IPS-15b (cell line): Measurements from ENCODE around the gene CACNG5.

Source experiments
- H3K27me3 ChIP-seq: one replicate; pipeline ENCODE4 v1.6.1; 2013; ENCODE audit warnings: low read length; ENCODE audit not compliant: control insufficient read depth, insufficient read depth
- H3K36me3 ChIP-seq: one replicate; pipeline ENCODE4 v1.6.1; 2013; ENCODE audit warnings: low read length; ENCODE audit not compliant: control insufficient read depth, insufficient read depth
- H3K4me1 ChIP-seq: one replicate; pipeline ENCODE4 v1.6.1; 2013; ENCODE audit warnings: mild to moderate bottlenecking, low read length; ENCODE audit not compliant: control insufficient read depth, insufficient read depth
- H3K4me3 ChIP-seq: one replicate; pipeline ENCODE4 v1.5.1; 2013; ENCODE audit warnings: low read depth, low read length
- H3K9ac ChIP-seq: one replicate; pipeline ENCODE4 v1.6.1; 2013; ENCODE audit warnings: low read depth, mild to moderate bottlenecking, low read length
- H3K9me3 ChIP-seq: one replicate; pipeline ENCODE4 v1.6.1; 2013; ENCODE audit warnings: mild to moderate bottlenecking, low read length; ENCODE audit not compliant: control insufficient read depth, insufficient read depth

CACNG5 gene

GRCh38 chr17:66805567-66805966 is 29.4 kb upstream of the CACNG5 start:
- Histone ChIP-seq H3K9ac (no peak overlapping the region), H3K27me3 (no peaks in the 10 kb centered on the region), H3K4me3 (no peak overlapping the region), H3K36me3 (no peaks in the 10 kb centered on the region), H3K9me3 (no peaks in the 10 kb centered on the region), H3K4me1 (peaks cover 14% of the 10 kb centered on the region)

GRCh38 chr17:66807182-66807581 is 27.7 kb upstream of the CACNG5 start:
- no peak overlapping the region for H3K9ac ChIP-seq
- no peaks in the 10 kb centered on the region for H3K27me3 ChIP-seq
- no peaks in the 10 kb centered on the region for H3K36me3 ChIP-seq
- peaks cover 14% of the 10 kb centered on the region for H3K4me1 ChIP-seq
- no peaks in the 10 kb centered on the region for H3K9me3 ChIP-seq
- H3K4me3 ChIP-seq, result no peak overlapping the region

- H3K27me3 ChIP-seq, result no peaks in the 10 kb centered on the region
- no peaks in the 10 kb centered on the region for H3K4me1 ChIP-seq
- no peaks in the 10 kb centered on the region for H3K9me3 ChIP-seq
- no peak overlapping the region for H3K4me3 ChIP-seq
- H3K36me3 ChIP-seq, result no peaks in the 10 kb centered on the region
- no peak overlapping the region for H3K9ac ChIP-seq
These were observed 25.5 kb upstream of the CACNG5 start for GRCh38 chr17:66809408-66809807.

- Histone ChIP-seq H3K9me3 (no peaks in the 10 kb centered on the region), H3K36me3 (no peaks in the 10 kb centered on the region), H3K4me3 (no peak overlapping the region), H3K4me1 (no peaks in the 10 kb centered on the region), H3K27me3 (no peaks in the 10 kb centered on the region), H3K9ac (no peak overlapping the region)
These were observed 23.8 kb upstream of the CACNG5 start for GRCh38 chr17:66810951-66811682.

GRCh38 chr17:66811683-66812054 is 23.2 kb upstream of the CACNG5 start:
- H3K27me3 ChIP-seq, result no peaks in the 10 kb centered on the region
- no peaks in the 10 kb centered on the region for H3K36me3 ChIP-seq
- no peaks in the 10 kb centered on the region for H3K4me1 ChIP-seq
- no peaks in the 10 kb centered on the region for H3K9me3 ChIP-seq
- no peak overlapping the region for H3K4me3 ChIP-seq
- no peak overlapping the region for H3K9ac ChIP-seq

- no peak overlapping the region for H3K9ac ChIP-seq
- H3K4me3 ChIP-seq, result no peak overlapping the region
- peaks cover 2% of the 10 kb centered on the region for H3K9me3 ChIP-seq
- no peaks in the 10 kb centered on the region for H3K4me1 ChIP-seq
- H3K27me3 ChIP-seq, result no peaks in the 10 kb centered on the region
- H3K36me3 ChIP-seq, result no peaks in the 10 kb centered on the region
These were observed 22.3 kb upstream of the CACNG5 start for GRCh38 chr17:66812571-66812970.

GRCh38 chr17:66813296-66813695 is 21.6 kb upstream of the CACNG5 start:
- Histone ChIP-seq H3K36me3 (no peaks in the 10 kb centered on the region), H3K4me1 (no peaks in the 10 kb centered on the region), H3K27me3 (no peaks in the 10 kb centered on the region), H3K9me3 (peaks cover 8% of the 10 kb centered on the region), H3K9ac (no peak overlapping the region), H3K4me3 (no peak overlapping the region)

- Histone ChIP-seq H3K27me3 (no peaks in the 10 kb centered on the region), H3K9me3 (peaks cover 8% of the 10 kb centered on the region), H3K36me3 (no peaks in the 10 kb centered on the region), H3K9ac (no peak overlapping the region), H3K4me3 (no peak overlapping the region), H3K4me1 (no peaks in the 10 kb centered on the region)
These were observed 20.9 kb upstream of the CACNG5 start for GRCh38 chr17:66814026-66814425.

- peaks cover 8% of the 10 kb centered on the region for H3K9me3 ChIP-seq
- no peak overlapping the region for H3K4me3 ChIP-seq
- H3K9ac ChIP-seq, result no peak overlapping the region
- H3K4me1 ChIP-seq, result no peaks in the 10 kb centered on the region
- no peaks in the 10 kb centered on the region for H3K27me3 ChIP-seq
- H3K36me3 ChIP-seq, result no peaks in the 10 kb centered on the region
These were observed 20.3 kb upstream of the CACNG5 start for GRCh38 chr17:66814570-66814969.

- peaks cover 8% of the 10 kb centered on the region for H3K9me3 ChIP-seq
- no peak overlapping the region for H3K9ac ChIP-seq
- H3K27me3 ChIP-seq, result no peaks in the 10 kb centered on the region
- H3K36me3 ChIP-seq, result no peaks in the 10 kb centered on the region
- no peaks in the 10 kb centered on the region for H3K4me1 ChIP-seq
- H3K4me3 ChIP-seq, result no peak overlapping the region
These were observed 17.2 kb upstream of the CACNG5 start for GRCh38 chr17:66817750-66818149.

- H3K36me3 ChIP-seq, result no peaks in the 10 kb centered on the region
- no peak overlapping the region for H3K4me3 ChIP-seq
- no peak overlapping the region for H3K9ac ChIP-seq
- no peaks in the 10 kb centered on the region for H3K4me1 ChIP-seq
- peaks cover 8% of the 10 kb centered on the region for H3K9me3 ChIP-seq
- no peaks in the 10 kb centered on the region for H3K27me3 ChIP-seq
These were observed 15.5 kb upstream of the CACNG5 start for GRCh38 chr17:66819466-66819865.

GRCh38 chr17:66822009-66822408 is 12.9 kb upstream of the CACNG5 start:
- Histone ChIP-seq H3K4me3 (no peak overlapping the region), H3K27me3 (no peaks in the 10 kb centered on the region), H3K9me3 (peaks cover 8% of the 10 kb centered on the region), H3K36me3 (no peaks in the 10 kb centered on the region), H3K9ac (no peak overlapping the region), H3K4me1 (no peaks in the 10 kb centered on the region)
